H1 (cell line): ENCODE measurements around the gene LRRC63. TPM values are rescaled to one million over a fixed set of nuclear protein-coding genes. Genes with fewer than 3 reads are reported as not detected.

Experiments
- CTCF ChIA-PET: fragments of 300-600 bp; sonication (Branson Sonifier 250); formaldehyde crosslinking; loops from one replicate; lab custom pipeline; 2021; ENCODE audit not compliant: partially characterized antibody; lab: Charles Lee
- POLR2A ChIA-PET: fragments of 300-600 bp; sonication (Branson Sonifier 250); formaldehyde crosslinking; loops from one replicate; lab custom pipeline; 2021; ENCODE audit warnings: inconsistent platforms; ENCODE audit not compliant: partially characterized antibody; lab: Charles Lee
- DNase-seq, 2 experiments: peaks; one replicate each; pipeline versions ENCODE4 v3.0.0 to v3.0.0-alpha.2; 2010 to 2022; ENCODE audit warnings: low spot score in 2 of 2, low read depth in 1 of 2, mixed read lengths in 1 of 2
- FAIRE-seq: peaks from 2 replicates; lab custom pipeline; 2011; peaks lifted over from hg19 to GRCh38; lab: Jason Lieb, UNC
- H2AFZ ChIP-seq: 2 replicates; pipeline ENCODE4 v1.8.1; 2012; ENCODE audit warnings: low read length, inconsistent platforms
- H2AK5ac ChIP-seq: 2 replicates; pipeline ENCODE4 v1.6.1; 2013; ENCODE audit warnings: low read depth, low read length
- H2BK120ac ChIP-seq: replicated peaks from 2 replicates; pipeline ENCODE3; 2013; ENCODE audit warnings: low read depth, low read length, inconsistent platforms
- H2BK12ac ChIP-seq: 2 replicates; pipeline ENCODE4 v1.6.1; 2013; ENCODE audit warnings: low read depth, low read length
- H2BK15ac ChIP-seq: 2 replicates; pipeline ENCODE4 v1.6.1; 2013; ENCODE audit warnings: low read length
- H2BK20ac ChIP-seq: 2 replicates; pipeline ENCODE4 v1.6.1; 2013; ENCODE audit warnings: low read length
- H2BK5ac ChIP-seq: 2 replicates; pipeline ENCODE4 v1.6.1; 2013; ENCODE audit warnings: low read depth, low read length
- H3K14ac ChIP-seq: 2 replicates; pipeline ENCODE4 v1.6.1; 2013; ENCODE audit warnings: inconsistent platforms; ENCODE audit not compliant: insufficient read length
- H3K18ac ChIP-seq: 2 replicates; pipeline ENCODE4 v1.6.1; 2013; ENCODE audit warnings: low read length; ENCODE audit errors: extremely low read depth
- H3K23ac ChIP-seq: 2 replicates; pipeline ENCODE4 v1.6.1; 2013; ENCODE audit warnings: inconsistent platforms; ENCODE audit not compliant: insufficient read length
- H3K23me2 ChIP-seq: 2 replicates; pipeline ENCODE4 v1.6.1; 2013; ENCODE audit warnings: low read depth, low read length
- H3K27ac ChIP-seq: 2 replicates; pipeline ENCODE4 v1.6.1; 2011; ENCODE audit warnings: low read depth, low read length, inconsistent platforms
- H3K27me3 ChIP-seq, 4 experiments: replicated peaks in 1 of 4; 1 replicate in 1 of 4; 2 replicates in 3 of 4; pipeline versions ENCODE4 v1.6.1 to v1.8.1; 2011 to 2013; ENCODE audit warnings: low read length in 3 of 4, mild to moderate bottlenecking in 3 of 4, inconsistent platforms in 2 of 4, mixed read lengths in 2 of 4, moderate library complexity in 1 of 4; ENCODE audit not compliant: control insufficient read depth in 3 of 4, insufficient read depth in 3 of 4; ENCODE audit errors: extremely low read depth in 1 of 4
- H3K36me3 ChIP-seq, 4 experiments: 2 replicates each; pipeline versions ENCODE4 v1.6.1 to v1.8.1; 2011 to 2013; ENCODE audit warnings: mild to moderate bottlenecking in 4 of 4, low read length in 3 of 4, moderate library complexity in 2 of 4, control low read depth in 1 of 4, inconsistent platforms in 1 of 4; ENCODE audit not compliant: insufficient read depth in 4 of 4, control insufficient read depth in 2 of 4
- H3K4ac ChIP-seq: replicated peaks from 2 replicates; pipeline ENCODE3; 2013; ENCODE audit warnings: low read length, low read depth, mixed read lengths, inconsistent platforms; ENCODE audit not compliant: insufficient read length
- H3K4me1 ChIP-seq, 4 experiments: replicated peaks in 1 of 4; 1 replicate in 1 of 4; 2 replicates in 3 of 4; pipeline versions ENCODE4 v1.6.1 to v1.8.1; 2011 to 2013; ENCODE audit warnings: low read length in 3 of 4, inconsistent platforms in 2 of 4, mixed read lengths in 1 of 4; ENCODE audit not compliant: insufficient read depth in 4 of 4, control insufficient read depth in 3 of 4
- H3K4me2 ChIP-seq, 2 experiments: 2 replicates each; pipeline versions ENCODE4 v1.6.1 to v1.8.1; 2011 to 2013; ENCODE audit warnings: low read depth in 2 of 2, low read length in 2 of 2, control low read depth in 1 of 2, inconsistent platforms in 1 of 2, mild to moderate bottlenecking in 1 of 2; ENCODE audit not compliant: insufficient read depth in 1 of 2
- H3K4me3 ChIP-seq, 4 experiments: fragments of 200-600, 300-600 bp in 1 of 4; sonication (generic), shearing (Covaris generic), sonication (Bioruptor Twin) in 1 of 4; 2 replicates each; pipeline versions ENCODE4 v1.5.1 to v1.8.1; 2011 to 2016; ENCODE audit warnings: low read length in 4 of 4, low read depth in 3 of 4, control low read depth in 2 of 4, inconsistent platforms in 2 of 4, mild to moderate bottlenecking in 2 of 4, mixed read lengths in 1 of 4, moderate library complexity in 1 of 4; ENCODE audit not compliant: insufficient read depth in 2 of 4; ENCODE audit errors: extremely low read depth in 1 of 4
- H3K56ac ChIP-seq: replicated peaks from 2 replicates; pipeline ENCODE3; 2013; ENCODE audit warnings: low read depth, mild to moderate bottlenecking, mixed read lengths, low read length, inconsistent platforms; ENCODE audit not compliant: insufficient read length
- H3K79me1 ChIP-seq: 2 replicates; pipeline ENCODE4 v1.6.1; 2013; ENCODE audit warnings: low read depth, low read length, control low read depth
- H3K79me2 ChIP-seq, 2 experiments: 2 replicates each; pipeline versions ENCODE4 v1.6.1 to v1.8.1; 2012 to 2013; ENCODE audit warnings: low read length in 2 of 2, mild to moderate bottlenecking in 2 of 2, inconsistent platforms in 1 of 2; ENCODE audit not compliant: insufficient read depth in 2 of 2, control insufficient read depth in 1 of 2
- H3K9ac ChIP-seq, 4 experiments: replicated peaks in 1 of 4; 1 replicate in 1 of 4; 2 replicates in 3 of 4; pipeline versions ENCODE4 v1.6.1 to v1.8.1; 2011 to 2013; ENCODE audit warnings: low read depth in 3 of 4, low read length in 3 of 4, control low read depth in 2 of 4, mild to moderate bottlenecking in 2 of 4, moderate library complexity in 2 of 4, inconsistent platforms in 1 of 4; ENCODE audit errors: extremely low read depth in 1 of 4
- H3K9me3 ChIP-seq, 2 experiments: 2 replicates each; pipeline versions ENCODE4 v1.6.1 to v1.8.1; 2012 to 2013; ENCODE audit warnings: mild to moderate bottlenecking in 2 of 2, moderate library complexity in 2 of 2, control low read depth in 1 of 2, inconsistent platforms in 1 of 2, low read depth in 1 of 2, low read length in 1 of 2, mixed read lengths in 1 of 2; ENCODE audit not compliant: insufficient read depth in 2 of 2
- H4K20me1 ChIP-seq, 2 experiments: replicated peaks in 1 of 2; 2 replicates each; pipeline versions ENCODE3 to v1.8.1; 2011 to 2013; ENCODE audit warnings: inconsistent platforms in 2 of 2, low read length in 2 of 2, mild to moderate bottlenecking in 1 of 2; ENCODE audit not compliant: insufficient read depth in 2 of 2, control insufficient read depth in 1 of 2
- H4K5ac ChIP-seq: 2 replicates; pipeline ENCODE4 v1.6.1; 2013; ENCODE audit warnings: low read length, low read depth, mixed read lengths, inconsistent platforms; ENCODE audit not compliant: insufficient read length
- H4K8ac ChIP-seq: 2 replicates; pipeline ENCODE4 v1.8.0; 2013; ENCODE audit warnings: mild to moderate bottlenecking, moderate library complexity, low read length, inconsistent platforms; ENCODE audit not compliant: insufficient read depth; ENCODE audit errors: extremely low read depth
- H4K91ac ChIP-seq: replicated peaks from 2 replicates; pipeline ENCODE3; 2013; ENCODE audit warnings: low read length, mixed read lengths, inconsistent platforms; ENCODE audit not compliant: insufficient read length
- BCL11A ChIP-seq, 2 experiments: IDR thresholded peaks; one replicate each; pipeline ENCODE4 v1.6.1; 2011; ENCODE audit warnings: low read depth in 2 of 2, low read length in 2 of 2, mild to moderate bottlenecking in 2 of 2
- JUN ChIP-seq: IDR thresholded peaks from 2 replicates; pipeline ENCODE4 v1.6.1; 2011; ENCODE audit warnings: low read depth, mild to moderate bottlenecking, improper control_type of control experiment, low read length
- NRF1 ChIP-seq: IDR thresholded peaks from 2 replicates; pipeline ENCODE4 v1.6.1; 2011; ENCODE audit warnings: mild to moderate bottlenecking, low read depth, low read length, improper control_type of control experiment
- POLR2A ChIP-seq, 2 experiments: IDR thresholded peaks; 1 replicate in 1 of 2; 2 replicates in 1 of 2; pipeline ENCODE4 v1.6.1; 2011; ENCODE audit warnings: low read depth in 2 of 2, low read length in 2 of 2, mild to moderate bottlenecking in 2 of 2; ENCODE audit errors: control extremely low read depth in 1 of 2
- TAF7 ChIP-seq: optimal IDR thresholded peaks from 2 replicates; pipeline ENCODE3; 2011; ENCODE audit warnings: low read depth, mild to moderate bottlenecking, inconsistent platforms, low read length, moderate library complexity, borderline replicate concordance
- WGBS, 2 experiments: shearing (Covaris generic) in 1 of 2; methylation state at CpG; one replicate each; pipeline versions ENCODE4 v1.1.6 to v1.1.7; 2013 to 2015; ENCODE audit warnings: low lambda C conversion rate in 2 of 2, mixed read lengths in 2 of 2, inconsistent platforms in 1 of 2, low coverage in 1 of 2, missing lambda C conversion rate in 1 of 2; ENCODE audit not compliant: insufficient replicate concordance in 2 of 2, insufficient coverage in 1 of 2, insufficient read length in 1 of 2; ENCODE audit errors: extremely low coverage in 1 of 2, missing lambda C conversion rate in 1 of 2; 5-methylcytosine and 5-hydroxymethylcytosine counted together
- polyA plus RNA-seq, 7 experiments: library from polyadenylated mRNA; depleted of rRNA in 3 of 7; stranded (reverse) in 5 of 7; unstranded in 2 of 7; fragments of >200 nt in 5 of 7; fragments of 200-250 nt in 2 of 7; gene quantifications; 1 replicate in 5 of 7; 2 replicates in 1 of 7; 4 replicates in 1 of 7; pipeline versions ENCODE4 v1.2.1 to v1.2.3, GENCODE V29; 2011 to 2013; ENCODE audit warnings: missing spikeins in 2 of 7, mixed read lengths in 2 of 7
- total RNA-seq: library from RNA; stranded (reverse); fragmentation: NEBNext Ultra II Directional; extraction: Animal tissue kit (Norgen Biotek cat#: 25700); gene quantifications from 2 replicates; pipeline ENCODE4 v1.2.1, GENCODE V29; 2021

The LRRC63 gene
- total and polyA plus RNA-seq, 2 of the 8 experiments (the other 6 are each of a cell fraction or from before 2014, with no cell fraction given): not detected

- H3K27me3 ChIP-seq: peaks cover 2 to 8% (median 4%) of the 10 kb centered on the region in 4 experiments
- no peaks in the 10 kb centered on the region for H3K36me3 ChIP-seq
- no peak overlapping the region for H4K5ac ChIP-seq
- DNase-seq (no peak), FAIRE-seq (no peak)
- ChIA-PET POLR2A (no interaction called here), CTCF (interaction anchor here (0.6 kb wide), 1 partner anchor 31 kb away, joined by 3 read pairs; no protein-coding TSS in a partner anchor)
- no peak overlapping the region for H2BK5ac ChIP-seq
- H2BK15ac ChIP-seq: no peak overlapping the region
- H2BK12ac ChIP-seq: no peak overlapping the region
- H4K8ac ChIP-seq: no peak overlapping the region
- no peaks in the 10 kb centered on the region for H3K79me1 ChIP-seq
- WGBS, 2 experiments: 70% methylated on average over 9 of the region's 9 CpGs; no CpG with 5 or more reads in 1 of the 2 experiments
- H2BK120ac ChIP-seq: no peak overlapping the region
- H4K91ac ChIP-seq: no peak overlapping the region
- H4K20me1 ChIP-seq: no peaks in the 10 kb centered on the region
- TF ChIP-seq POLR2A (IDR thresholded peaks at IDR 0.05; ENCODE audit: control extremely low read depth in 1 of 2, low read depth in 2 of 2, low read length in 2 of 2): no peak
- TF ChIP-seq NRF1: no peak
- no peak for TF ChIP-seq BCL11A (IDR thresholded peaks at IDR 0.05; ENCODE audit: low read depth in 2 of 2, low read length in 2 of 2)
- no peak for TF ChIP-seq JUN
- TF ChIP-seq TAF7: no peak
- H3K4me3 ChIP-seq: peak overlapping the region; percentile 38 to 61 (median 50); a peak in 5 of 8 replicates
- H3K23me2 ChIP-seq: peaks cover 6% of the 10 kb centered on the region
- H3K9ac ChIP-seq: no peak overlapping the region
- no peak overlapping the region for H2AK5ac ChIP-seq
- H3K56ac ChIP-seq: no peak overlapping the region
- no peak overlapping the region for H3K14ac ChIP-seq
- no peak overlapping the region for H3K23ac ChIP-seq
- H3K4me2 ChIP-seq: peak overlapping the region; percentile 84 to 85; a peak in 3 of 4 replicates
- no peaks in the 10 kb centered on the region for H3K79me2 ChIP-seq
- H3K18ac ChIP-seq: no peak overlapping the region
- peak overlapping the region; percentile 93 for H2AFZ ChIP-seq
- H3K4ac ChIP-seq: no peak overlapping the region
- H3K4me1 ChIP-seq: peaks cover 0 to 8% (median 5%) of the 10 kb centered on the region in 4 experiments; a peak in 4 of 7 replicates
- no peaks in the 10 kb centered on the region for H3K9me3 ChIP-seq
- H2BK20ac ChIP-seq: no peak overlapping the region
- no peak overlapping the region for H3K27ac ChIP-seq
Observed at GRCh38 chr13:46211116-46211482, 629 bp upstream of the LRRC63 start.
